ENCODE data around the gene BDH1.
"Not testable (repeated sequence)": the region's sequence is repeated elsewhere in the genome, so short reads cannot be mapped to it uniquely, and the experiment has no call there.

BDH1 gene

GRCh38 chr3:197592361-197593045 lies 36.7 kb upstream of the BDH1 start:
- Histone ChIP-seq H3K4me3 (ENCODE audit: low read length) (no peak overlapping the region), H3K4me1 (ENCODE audit: control insufficient read depth, insufficient read depth, low read length) (no peaks in the 10 kb centered on the region), H3K36me3 (ENCODE audit: control insufficient read depth, insufficient read depth, low read length, severe bottlenecking) (no peaks in the 10 kb centered on the region), H3K9ac (ENCODE audit: low read length) (no peak overlapping the region), H3K27me3 (replicated peaks; ENCODE audit: control insufficient read depth, insufficient read depth, low read length) (no peaks in the 10 kb centered on the region), H3K9me3 (ENCODE audit: control insufficient read depth, low read length) (no peaks in the 10 kb centered on the region)
- no peak for DNase-seq (ENCODE audit: low read depth)

DNA sequence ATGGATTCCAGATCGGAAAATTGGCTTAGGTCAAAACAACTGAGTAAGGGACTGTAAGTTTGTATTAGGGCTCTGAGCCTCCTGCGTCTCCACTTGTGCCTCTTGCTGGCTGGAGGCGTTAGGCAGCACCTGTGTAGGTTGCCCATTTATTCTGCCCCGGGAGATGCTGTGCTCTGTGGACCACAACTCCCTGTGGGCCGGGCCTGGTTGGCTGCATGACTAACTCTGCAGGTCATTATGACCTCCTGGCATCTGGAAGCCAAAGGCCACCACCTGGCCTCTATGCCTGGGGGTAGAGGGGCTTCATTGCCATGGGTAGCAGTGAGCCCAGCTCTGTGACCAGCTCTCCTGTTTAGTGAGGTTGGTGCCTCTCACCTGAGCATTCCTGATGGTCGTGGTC lies 36.0 kb upstream of the BDH1 start:
- no peaks in the 10 kb centered on the region for H3K4me1 ChIP-seq (ENCODE audit: control insufficient read depth, insufficient read depth, low read length)
- no peak overlapping the region for H3K4me3 ChIP-seq (ENCODE audit: low read length)

DNA sequence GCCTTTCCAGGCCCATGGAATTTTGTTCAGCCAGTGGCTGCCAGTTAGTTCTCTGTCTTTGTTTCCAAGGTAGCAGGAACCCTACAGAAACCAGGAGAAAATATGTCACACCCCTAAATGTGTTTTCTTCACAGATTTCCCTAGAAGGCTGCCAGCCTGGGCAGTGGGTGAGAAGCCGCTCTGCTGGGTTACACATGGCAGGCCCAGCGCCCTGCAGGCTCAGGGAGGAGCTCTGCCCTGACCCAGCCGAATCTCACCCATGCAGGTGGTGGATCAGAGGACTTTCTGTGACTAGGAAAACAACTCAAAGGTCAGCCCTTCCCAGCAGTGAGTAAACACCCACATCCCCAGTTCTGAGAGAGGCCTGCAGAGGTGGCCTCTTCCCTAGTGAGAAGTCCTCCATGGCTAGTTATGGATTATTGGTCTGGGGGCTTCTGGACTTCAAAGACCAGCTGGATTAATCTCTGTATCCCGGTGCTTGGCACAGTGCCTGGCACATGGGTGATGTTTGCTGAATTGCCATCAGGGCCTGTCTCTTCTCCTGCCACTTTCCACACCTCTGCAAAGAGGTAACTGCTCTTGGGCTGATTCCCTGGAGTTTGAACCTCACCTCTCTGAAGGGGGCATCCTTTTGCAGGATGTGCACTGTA lies 34.7 kb upstream of the BDH1 start:
- H3K4me3 ChIP-seq (ENCODE audit: low read length), result no peak overlapping the region
- H3K9ac ChIP-seq (ENCODE audit: low read length), result no peak overlapping the region
- no peaks in the 10 kb centered on the region for H3K9me3 ChIP-seq (ENCODE audit: control insufficient read depth, low read length)
- H3K36me3 ChIP-seq (ENCODE audit: control insufficient read depth, insufficient read depth, low read length, severe bottlenecking), result no peaks in the 10 kb centered on the region
- no peaks in the 10 kb centered on the region for H3K27me3 ChIP-seq (replicated peaks; ENCODE audit: control insufficient read depth, insufficient read depth, low read length)
- no peak for DNase-seq (ENCODE audit: low read depth)
- no peaks in the 10 kb centered on the region for H3K4me1 ChIP-seq (ENCODE audit: control insufficient read depth, insufficient read depth, low read length)

More for the DNA sequence above, 36.0 kb upstream of the BDH1 start:
- DNase-seq (ENCODE audit: low read depth), result no peak
- Histone ChIP-seq H3K9me3 (ENCODE audit: control insufficient read depth, low read length) (no peaks in the 10 kb centered on the region), H3K9ac (ENCODE audit: low read length) (no peak overlapping the region), H3K36me3 (ENCODE audit: control insufficient read depth, insufficient read depth, low read length, severe bottlenecking) (no peaks in the 10 kb centered on the region), H3K27me3 (replicated peaks; ENCODE audit: control insufficient read depth, insufficient read depth, low read length) (no peaks in the 10 kb centered on the region)

DNA sequence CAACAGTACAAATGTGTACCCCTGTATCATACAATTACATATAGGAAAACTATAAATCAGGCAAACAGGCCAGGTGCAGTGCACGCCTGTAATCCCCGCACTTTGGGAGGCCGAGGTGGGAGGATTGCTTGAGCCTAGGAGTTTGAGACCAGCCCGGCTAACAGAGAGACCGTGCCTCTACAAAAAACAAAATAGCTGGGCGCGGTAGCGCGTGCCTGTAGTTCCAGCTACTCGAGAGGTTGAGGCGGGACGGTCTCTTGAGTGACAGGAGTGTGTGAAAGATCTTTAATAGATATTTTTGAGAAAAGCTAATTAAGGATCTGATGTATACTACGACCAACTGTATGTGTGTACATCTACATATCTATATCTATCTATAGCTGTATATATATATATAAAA lies 33.8 kb upstream of the BDH1 start:
- no peaks in the 10 kb centered on the region for H3K36me3 ChIP-seq (ENCODE audit: control insufficient read depth, insufficient read depth, low read length, severe bottlenecking)

DNA sequence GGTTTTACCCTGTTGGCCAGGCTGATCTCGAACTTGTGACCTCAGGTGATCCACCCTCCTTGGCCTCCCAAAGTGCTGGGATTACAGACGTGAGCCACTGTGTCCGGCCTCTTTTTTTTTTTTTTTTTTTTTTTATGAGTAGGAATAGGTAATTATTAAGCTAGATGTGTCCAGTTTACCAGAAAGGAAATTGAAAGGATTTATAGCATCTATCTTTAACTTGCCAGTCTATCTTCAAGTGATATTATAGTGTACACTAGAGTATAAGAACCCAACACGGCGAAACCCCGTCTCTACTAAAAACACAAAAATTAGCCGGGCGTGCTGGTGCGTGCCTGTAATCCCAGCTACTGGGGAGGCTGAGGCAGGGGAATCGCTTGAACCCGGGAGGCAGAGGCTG lies 31.0 kb upstream of the BDH1 start:
- H3K9ac ChIP-seq (ENCODE audit: low read length); H3K4me1 ChIP-seq (ENCODE audit: control insufficient read depth, insufficient read depth, low read length); H3K4me3 ChIP-seq (ENCODE audit: low read length); DNase-seq (ENCODE audit: low read depth); H3K9me3 ChIP-seq (ENCODE audit: control insufficient read depth, low read length); H3K36me3 ChIP-seq (ENCODE audit: control insufficient read depth, insufficient read depth, low read length, severe bottlenecking); H3K27me3 ChIP-seq (replicated peaks; ENCODE audit: control insufficient read depth, insufficient read depth, low read length): not testable (repeated sequence)

More for the DNA sequence above, 33.8 kb upstream of the BDH1 start:
- no peaks in the 10 kb centered on the region for H3K4me1 ChIP-seq (ENCODE audit: control insufficient read depth, insufficient read depth, low read length)
- H3K27me3 ChIP-seq (replicated peaks; ENCODE audit: control insufficient read depth, insufficient read depth, low read length), result no peaks in the 10 kb centered on the region
- no peaks in the 10 kb centered on the region for H3K9me3 ChIP-seq (ENCODE audit: control insufficient read depth, low read length)
- no peak for DNase-seq (ENCODE audit: low read depth)
- H3K9ac ChIP-seq (ENCODE audit: low read length), result no peak overlapping the region
- H3K4me3 ChIP-seq (ENCODE audit: low read length), result no peak overlapping the region

- DNase-seq (ENCODE audit: low read depth), result no peak
- H3K36me3 ChIP-seq (ENCODE audit: control insufficient read depth, insufficient read depth, low read length, severe bottlenecking), result no peaks in the 10 kb centered on the region
- no peak overlapping the region for H3K9ac ChIP-seq (ENCODE audit: low read length)
- H3K9me3 ChIP-seq (ENCODE audit: control insufficient read depth, low read length), result no peaks in the 10 kb centered on the region
- no peak overlapping the region for H3K4me3 ChIP-seq (ENCODE audit: low read length)
- no peaks in the 10 kb centered on the region for H3K4me1 ChIP-seq (ENCODE audit: control insufficient read depth, insufficient read depth, low read length)
- H3K27me3 ChIP-seq (replicated peaks; ENCODE audit: control insufficient read depth, insufficient read depth, low read length), result no peaks in the 10 kb centered on the region
These were observed 30.4 kb upstream of the BDH1 start for GRCh38 chr3:197586181-197586580.

DNA sequence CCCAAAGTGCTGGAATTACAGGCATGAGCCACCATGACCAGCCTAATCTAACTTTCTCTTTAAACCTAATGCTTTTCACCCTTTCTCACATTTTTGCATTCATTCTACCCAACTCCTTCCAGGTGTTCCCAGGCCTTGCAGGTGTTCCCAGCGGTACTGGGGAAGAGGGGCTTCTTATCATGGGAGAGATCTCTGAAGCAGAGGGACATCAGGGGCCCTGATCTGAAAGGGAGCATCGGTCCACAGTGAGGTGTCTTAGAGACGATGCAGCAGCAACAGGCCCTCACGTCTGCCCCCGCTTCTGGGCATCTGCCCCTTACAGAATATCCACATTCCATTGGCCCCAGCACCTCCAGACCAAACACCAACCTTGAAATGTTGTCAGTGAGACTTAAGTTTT lies 29.0 kb upstream of the BDH1 start:
- no peak overlapping the region for H3K9ac ChIP-seq (ENCODE audit: low read length)
- no peaks in the 10 kb centered on the region for H3K27me3 ChIP-seq (replicated peaks; ENCODE audit: control insufficient read depth, insufficient read depth, low read length)
- no peaks in the 10 kb centered on the region for H3K4me1 ChIP-seq (ENCODE audit: control insufficient read depth, insufficient read depth, low read length)
- DNase-seq (ENCODE audit: low read depth), result no peak
- H3K9me3 ChIP-seq (ENCODE audit: control insufficient read depth, low read length), result no peaks in the 10 kb centered on the region
- H3K36me3 ChIP-seq (ENCODE audit: control insufficient read depth, insufficient read depth, low read length, severe bottlenecking), result no peaks in the 10 kb centered on the region
- no peak overlapping the region for H3K4me3 ChIP-seq (ENCODE audit: low read length)

- DNase-seq (ENCODE audit: low read depth), result no peak
- Histone ChIP-seq H3K4me1 (ENCODE audit: control insufficient read depth, insufficient read depth, low read length) (no peaks in the 10 kb centered on the region), H3K27me3 (replicated peaks; ENCODE audit: control insufficient read depth, insufficient read depth, low read length) (no peaks in the 10 kb centered on the region), H3K36me3 (ENCODE audit: control insufficient read depth, insufficient read depth, low read length, severe bottlenecking) (no peaks in the 10 kb centered on the region), H3K4me3 (ENCODE audit: low read length) (no peak overlapping the region), H3K9me3 (ENCODE audit: control insufficient read depth, low read length) (no peaks in the 10 kb centered on the region), H3K9ac (ENCODE audit: low read length) (no peak overlapping the region)
These were observed 27.6 kb upstream of the BDH1 start for GRCh38 chr3:197583371-197583770.

- Histone ChIP-seq H3K9ac (ENCODE audit: low read length) (no peak overlapping the region), H3K4me1 (ENCODE audit: control insufficient read depth, insufficient read depth, low read length) (no peaks in the 10 kb centered on the region), H3K36me3 (ENCODE audit: control insufficient read depth, insufficient read depth, low read length, severe bottlenecking) (no peaks in the 10 kb centered on the region), H3K9me3 (ENCODE audit: control insufficient read depth, low read length) (no peaks in the 10 kb centered on the region), H3K4me3 (ENCODE audit: low read length) (no peak overlapping the region), H3K27me3 (replicated peaks; ENCODE audit: control insufficient read depth, insufficient read depth, low read length) (peaks cover 3% of the 10 kb centered on the region)
- no peak for DNase-seq (ENCODE audit: low read depth)
These were observed 24.5 kb upstream of the BDH1 start for GRCh38 chr3:197580253-197580691.

GRCh38 chr3:197578376-197578775 lies 22.6 kb upstream of the BDH1 start:
- no peaks in the 10 kb centered on the region for H3K4me1 ChIP-seq (ENCODE audit: control insufficient read depth, insufficient read depth, low read length)
- H3K27me3 ChIP-seq (replicated peaks; ENCODE audit: control insufficient read depth, insufficient read depth, low read length), result peaks cover 21% of the 10 kb centered on the region
- H3K4me3 ChIP-seq (ENCODE audit: low read length), result no peak overlapping the region
- H3K9me3 ChIP-seq (ENCODE audit: control insufficient read depth, low read length), result no peaks in the 10 kb centered on the region
- no peak overlapping the region for H3K9ac ChIP-seq (ENCODE audit: low read length)
- DNase-seq (ENCODE audit: low read depth), result no peak
- H3K36me3 ChIP-seq (ENCODE audit: control insufficient read depth, insufficient read depth, low read length, severe bottlenecking), result no peaks in the 10 kb centered on the region

- H3K9ac ChIP-seq (ENCODE audit: low read length), result no peak overlapping the region
- no peak overlapping the region for H3K4me3 ChIP-seq (ENCODE audit: low read length)
- H3K36me3 ChIP-seq (ENCODE audit: control insufficient read depth, insufficient read depth, low read length, severe bottlenecking), result no peaks in the 10 kb centered on the region
- H3K4me1 ChIP-seq (ENCODE audit: control insufficient read depth, insufficient read depth, low read length), result no peaks in the 10 kb centered on the region
- no peaks in the 10 kb centered on the region for H3K9me3 ChIP-seq (ENCODE audit: control insufficient read depth, low read length)
- DNase-seq (ENCODE audit: low read depth), result no peak
- H3K27me3 ChIP-seq (replicated peaks; ENCODE audit: control insufficient read depth, insufficient read depth, low read length), result peaks cover 22% of the 10 kb centered on the region
These were observed 21.8 kb upstream of the BDH1 start for GRCh38 chr3:197577366-197578074.
